ENCODE data around the gene ALMS1. TPM values are rescaled to one million over a fixed set of nuclear protein-coding genes. Genes with fewer than 3 reads are reported as not detected.
"Not testable (repeated sequence)": the region's sequence is repeated elsewhere in the genome, so short reads cannot be mapped to it uniquely, and the experiment has no call there.

ALMS1 gene
- total RNA-seq, 2 donors from 2014 or later: 11.7 to 16.6 TPM

GRCh38 chr2:73588177-73588576 is 202.5 kb downstream of the ALMS1 start:
- Histone ChIP-seq H3K4me3 (no peak overlapping the region), H3K9me3 (no peaks in the 10 kb centered on the region), H3K36me3 (no peaks in the 10 kb centered on the region), H3K27ac (no peak overlapping the region), H3K27me3 (no peaks in the 10 kb centered on the region), H3K4me1 (no peaks in the 10 kb centered on the region), H3K9ac (ENCODE audit: low read depth in 2 of 2, low read length in 2 of 2) (no peak overlapping the region)
- intact Hi-C loops (cut with DNase I): no loop called here
- TF ChIP-seq CTCF (IDR thresholded peaks at IDR 0.05): no peak
- no peak for DNase-seq

GRCh38 chr2:73593680-73594079 is 208.0 kb downstream of the ALMS1 start:
- Histone ChIP-seq H3K9me3 (no peaks in the 10 kb centered on the region), H3K4me1 (no peaks in the 10 kb centered on the region), H3K9ac (ENCODE audit: low read depth in 2 of 2, low read length in 2 of 2) (no peak overlapping the region), H3K27ac (no peak overlapping the region), H3K36me3 (no peaks in the 10 kb centered on the region), H3K4me3 (no peak overlapping the region), H3K27me3 (no peaks in the 10 kb centered on the region)
- intact Hi-C loops (cut with DNase I): no loop called here
- TF ChIP-seq CTCF (IDR thresholded peaks at IDR 0.05): no peak
- DNase-seq: no peak

- intact Hi-C loops (cut with DNase I): no loop called here
- H3K9ac ChIP-seq (ENCODE audit: low read depth in 2 of 2, low read length in 2 of 2): no peak overlapping the region
These were observed 208.6 kb downstream of the ALMS1 start for GRCh38 chr2:73594251-73594650.

GRCh38 chr2:73601780-73602179 is 216.1 kb downstream of the ALMS1 start:
- no peak for TF ChIP-seq CTCF (IDR thresholded peaks at IDR 0.05)
- Histone ChIP-seq H3K4me3 (no peak overlapping the region), H3K9ac (ENCODE audit: low read depth in 2 of 2, low read length in 2 of 2) (no peak overlapping the region), H3K27me3 (no peaks in the 10 kb centered on the region), H3K4me1 (no peaks in the 10 kb centered on the region), H3K9me3 (no peaks in the 10 kb centered on the region), H3K27ac (no peak overlapping the region), H3K36me3 (no peaks in the 10 kb centered on the region)
- no peak for DNase-seq
- intact Hi-C loops (cut with DNase I): no loop called here

More at GRCh38 chr2:73594251-73594650, 208.6 kb downstream of the ALMS1 start:
- H3K9me3 ChIP-seq: no peaks in the 10 kb centered on the region
- H3K4me1 ChIP-seq: no peaks in the 10 kb centered on the region
- TF ChIP-seq CTCF (IDR thresholded peaks at IDR 0.05): no peak
- DNase-seq: no peak
- no peak overlapping the region for H3K27ac ChIP-seq
- no peaks in the 10 kb centered on the region for H3K36me3 ChIP-seq
- H3K4me3 ChIP-seq: no peak overlapping the region
- H3K27me3 ChIP-seq: no peaks in the 10 kb centered on the region

- H3K27ac ChIP-seq; H3K4me1 ChIP-seq; H3K9ac ChIP-seq (ENCODE audit: low read depth in 2 of 2, low read length in 2 of 2); H3K36me3 ChIP-seq; DNase-seq; H3K4me3 ChIP-seq; intact Hi-C loops (cut with DNase I); H3K9me3 ChIP-seq; H3K27me3 ChIP-seq: not testable (repeated sequence)
These were observed 217.5 kb downstream of the ALMS1 start for GRCh38 chr2:73603099-73603588.

GRCh38 chr2:73604589-73604988 is 219.0 kb downstream of the ALMS1 start:
- H3K4me1 ChIP-seq; intact Hi-C loops (cut with DNase I); H3K27me3 ChIP-seq; H3K27ac ChIP-seq; DNase-seq; H3K36me3 ChIP-seq; H3K9me3 ChIP-seq; H3K4me3 ChIP-seq; H3K9ac ChIP-seq (ENCODE audit: low read depth in 2 of 2, low read length in 2 of 2): not testable (repeated sequence)

- no peaks in the 10 kb centered on the region for H3K4me1 ChIP-seq
- H3K4me3 ChIP-seq: no peak overlapping the region
- no peak overlapping the region for H3K27ac ChIP-seq
- H3K9me3 ChIP-seq: no peaks in the 10 kb centered on the region
- no peaks in the 10 kb centered on the region for H3K27me3 ChIP-seq
- no peaks in the 10 kb centered on the region for H3K36me3 ChIP-seq
- TF ChIP-seq CTCF (IDR thresholded peaks at IDR 0.05): no peak
- H3K9ac ChIP-seq (ENCODE audit: low read depth in 2 of 2, low read length in 2 of 2): no peak overlapping the region
- DNase-seq: no peak
- intact Hi-C loops (cut with DNase I): no loop called here
These were observed 224.5 kb downstream of the ALMS1 start for GRCh38 chr2:73610111-73610510.
